Fibroblast of skin of scalp (primary cell): Measurements from ENCODE around the gene KRTAP1-5.
A peak's percentile ranks its signal among the peaks of the same experiment; 100 is the strongest.
"Not testable (repeated sequence)": the region's sequence is repeated elsewhere in the genome, so short reads cannot be mapped to it uniquely, and the experiment has no call there.

ENCODE experiments used
- DNase-seq: peaks from one replicate; pipeline ENCODE4 v3.0.0-alpha.2; 2013

Gene KRTAP1-5

GRCh38 chr17:41002814-41003213, 24.2 kb downstream of the KRTAP1-5 start:
- DNase-seq: peak; percentile 35

- no peak for DNase-seq
Observed at GRCh38 chr17:41001795-41002194, 25.2 kb downstream of the KRTAP1-5 start.

- DNase-seq: not testable (repeated sequence)
Observed at GRCh38 chr17:40999563-40999962, 27.4 kb downstream of the KRTAP1-5 start, which contains the start of gene KRTAP3-2. TSS of gene KRTAP3-2 (minus strand) at chr17:40999906. CDS start at chr17:40999853, 53 bp downstream.

GRCh38 chr17:40997361-40997760, 29.6 kb downstream of the KRTAP1-5 start:
- DNase-seq: no peak

DNA sequence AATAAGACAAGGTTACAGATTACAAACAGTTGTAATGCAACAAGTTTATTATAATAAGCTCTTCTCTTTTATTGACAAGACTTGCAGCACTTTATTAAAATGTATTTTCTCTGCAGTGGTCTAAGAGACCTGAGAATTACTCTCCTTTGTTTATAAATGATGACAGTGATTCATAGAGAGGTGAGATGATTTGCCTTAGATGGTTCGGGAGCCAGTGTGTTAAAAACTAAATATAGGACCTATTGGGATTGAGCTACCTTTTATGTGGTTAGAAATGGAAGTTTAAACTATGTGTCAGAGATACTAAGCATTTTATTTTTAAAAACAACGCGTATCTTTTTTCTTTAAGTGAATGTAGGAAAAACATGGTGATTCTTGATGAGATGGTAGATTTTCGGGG, 30.2 kb downstream of the KRTAP1-5 start:
- no peak for DNase-seq

- no peak for DNase-seq
Observed at GRCh38 chr17:40995116-40995515, 31.9 kb downstream of the KRTAP1-5 start.

- DNase-seq: no peak
Observed at GRCh38 chr17:40993839-40994238, 33.2 kb downstream of the KRTAP1-5 start, which contains the start of gene KRTAP3-3. TSS of gene KRTAP3-3 (minus strand) at chr17:40994164. CDS start at chr17:40994097, 67 bp downstream.

GRCh38 chr17:40993084-40993483, 33.9 kb downstream of the KRTAP1-5 start:
- no peak for DNase-seq

DNA sequence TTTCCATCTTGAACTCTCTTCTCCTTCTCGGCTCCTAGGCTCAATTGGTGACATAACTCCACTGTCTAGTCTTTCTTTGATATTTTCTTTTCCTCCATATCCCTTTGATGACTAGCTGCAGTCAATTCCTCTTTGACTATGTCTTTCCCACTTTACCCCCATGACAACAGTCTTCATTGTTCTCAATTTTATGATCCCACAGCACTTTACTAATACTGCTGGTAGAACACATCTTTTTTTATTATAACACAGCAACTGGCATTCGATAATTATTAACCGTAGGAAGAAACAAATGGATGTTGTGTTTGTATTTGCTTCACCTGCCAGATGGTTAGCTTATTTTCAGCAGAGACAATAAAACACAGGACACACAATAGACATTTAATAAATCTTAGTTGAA, 34.3 kb downstream of the KRTAP1-5 start:
- DNase-seq: no peak

DNA sequence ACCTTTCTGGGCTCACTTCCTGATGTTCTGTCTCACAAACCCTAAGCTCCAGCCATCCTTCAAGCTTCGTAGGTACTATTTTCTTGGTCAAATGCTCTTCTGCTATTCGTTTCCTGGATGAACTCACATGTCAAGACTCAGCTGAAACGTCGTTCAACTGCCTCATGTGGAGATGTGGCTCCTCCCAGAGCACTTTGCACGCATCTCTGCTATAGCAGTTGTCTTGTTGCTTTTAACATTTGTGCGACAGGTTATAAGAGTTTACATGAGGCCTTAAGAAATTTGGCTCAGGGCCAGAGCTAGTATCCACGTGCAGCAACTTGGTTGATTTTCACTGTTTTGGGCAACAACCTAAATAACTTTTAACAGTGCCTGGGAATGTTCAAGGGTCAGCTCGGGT, 40.1 kb downstream of the KRTAP1-5 start:
- no peak for DNase-seq

- DNase-seq: no peak
Observed at GRCh38 chr17:40984226-40984625, 42.8 kb downstream of the KRTAP1-5 start, which contains the start of gene KRT40. TSS of gene KRT40 (minus strand) at chr17:40984326. CDS start at chr17:40984273, 53 bp downstream.

GRCh38 chr17:40981115-40981514, 45.9 kb downstream of the KRTAP1-5 start:
- DNase-seq: no peak

DNA sequence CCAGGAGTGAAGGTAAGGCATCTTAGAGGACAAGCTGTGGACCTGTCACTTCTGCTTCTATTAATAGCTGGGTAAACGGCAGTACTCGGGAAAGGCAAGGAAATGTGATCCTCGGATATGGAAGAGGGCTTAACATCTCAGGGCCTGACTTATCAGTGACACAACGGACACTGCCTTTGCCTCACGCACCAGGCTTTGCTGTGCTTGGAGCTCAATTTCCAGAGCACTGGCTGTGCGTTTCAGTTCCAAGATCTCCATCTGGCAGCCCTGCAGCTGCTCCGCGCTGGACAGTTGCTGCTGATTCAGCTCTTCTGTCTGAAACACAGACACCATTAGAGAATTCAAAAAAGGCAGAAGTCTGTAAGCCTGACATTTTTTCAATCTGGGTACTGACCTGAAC, 46.4 kb downstream of the KRTAP1-5 start:
- DNase-seq: peak; percentile 39

DNA sequence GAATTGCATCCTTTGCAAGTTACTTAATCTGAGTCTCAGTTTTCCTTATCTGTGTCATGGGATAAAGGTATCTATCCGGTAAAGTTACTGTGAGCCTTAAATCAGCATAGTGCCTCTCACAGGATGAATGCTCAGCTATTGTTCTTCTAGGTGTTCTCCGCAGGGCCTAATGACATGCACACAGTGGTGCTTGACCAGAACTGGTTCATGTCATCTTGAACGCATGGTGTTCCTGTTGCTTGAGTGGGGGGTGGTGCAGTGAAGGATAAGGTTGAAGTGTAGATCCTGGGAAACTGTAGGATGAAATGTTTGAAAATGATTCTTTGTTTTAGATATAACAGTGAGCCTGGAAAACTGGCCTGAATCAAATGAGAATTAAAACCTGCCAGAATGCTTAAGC, 46.9 kb downstream of the KRTAP1-5 start:
- DNase-seq: no peak

- DNase-seq: peak; percentile 34
Observed at GRCh38 chr17:40978575-40979151, 48.3 kb downstream of the KRTAP1-5 start.
